ENCODE data around the gene WNT3. TPM values are rescaled to one million over a fixed set of nuclear protein-coding genes. Genes with fewer than 3 reads are reported as not detected.

The WNT3 gene
- total and polyA plus RNA-seq, 4 donors, result 0.74 to 2.9 (median 1.4) TPM

DNA sequence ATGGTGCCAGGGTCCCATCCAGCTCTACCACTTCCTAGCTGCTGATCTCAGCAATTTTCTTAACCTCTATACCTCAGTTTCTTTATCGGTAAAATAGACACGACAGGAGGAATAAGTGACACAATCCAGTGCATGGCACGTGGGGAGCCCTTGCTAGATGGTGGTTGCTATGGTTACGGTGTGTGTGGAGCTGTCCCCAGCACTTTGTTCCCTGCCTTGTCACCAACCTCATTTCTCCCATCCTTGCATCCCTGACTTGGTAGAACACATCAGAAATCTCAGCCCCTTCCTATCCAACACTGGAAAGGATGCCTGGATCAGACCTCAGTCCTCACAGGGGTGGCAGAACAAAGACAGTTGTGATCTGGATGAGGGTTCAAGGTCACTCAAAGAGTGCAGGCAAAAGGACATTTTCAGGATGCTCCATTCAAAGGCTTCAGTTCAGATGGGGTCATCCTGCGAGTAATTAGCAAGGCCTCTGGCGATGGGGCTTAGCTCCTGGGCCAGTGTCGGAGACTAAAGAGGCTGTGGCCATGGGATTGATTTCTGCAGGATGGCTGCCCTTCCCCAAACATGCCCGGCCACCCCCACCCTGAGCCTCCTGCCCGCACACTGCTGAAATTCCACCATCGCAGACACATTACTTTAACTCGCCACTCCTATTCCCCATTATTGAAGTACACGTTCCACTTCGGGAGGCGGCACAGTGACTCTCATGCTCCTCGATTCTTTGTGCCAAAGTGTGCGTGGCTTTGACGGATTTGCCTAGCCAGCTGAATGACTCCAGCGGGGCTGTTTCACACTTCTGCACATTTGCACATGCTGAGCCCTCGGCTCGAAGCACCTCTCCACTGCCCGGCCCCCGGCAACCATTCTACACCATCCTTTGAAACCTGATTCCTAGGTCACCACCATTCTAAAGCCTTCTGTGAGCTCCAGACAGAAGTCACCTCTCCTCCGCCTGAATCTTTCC is 40.3 kb downstream of the WNT3 start:
- H3K4me1 ChIP-seq (ENCODE audit: control insufficient read depth in 5 of 5, insufficient read depth in 5 of 5, low read length in 5 of 5), result no peaks in the 10 kb centered on the region
- WGBS, 2 donors, result 69 to 76% methylated on average over 23 of the region's 23 CpGs
- no peak for DNase-seq

DNA sequence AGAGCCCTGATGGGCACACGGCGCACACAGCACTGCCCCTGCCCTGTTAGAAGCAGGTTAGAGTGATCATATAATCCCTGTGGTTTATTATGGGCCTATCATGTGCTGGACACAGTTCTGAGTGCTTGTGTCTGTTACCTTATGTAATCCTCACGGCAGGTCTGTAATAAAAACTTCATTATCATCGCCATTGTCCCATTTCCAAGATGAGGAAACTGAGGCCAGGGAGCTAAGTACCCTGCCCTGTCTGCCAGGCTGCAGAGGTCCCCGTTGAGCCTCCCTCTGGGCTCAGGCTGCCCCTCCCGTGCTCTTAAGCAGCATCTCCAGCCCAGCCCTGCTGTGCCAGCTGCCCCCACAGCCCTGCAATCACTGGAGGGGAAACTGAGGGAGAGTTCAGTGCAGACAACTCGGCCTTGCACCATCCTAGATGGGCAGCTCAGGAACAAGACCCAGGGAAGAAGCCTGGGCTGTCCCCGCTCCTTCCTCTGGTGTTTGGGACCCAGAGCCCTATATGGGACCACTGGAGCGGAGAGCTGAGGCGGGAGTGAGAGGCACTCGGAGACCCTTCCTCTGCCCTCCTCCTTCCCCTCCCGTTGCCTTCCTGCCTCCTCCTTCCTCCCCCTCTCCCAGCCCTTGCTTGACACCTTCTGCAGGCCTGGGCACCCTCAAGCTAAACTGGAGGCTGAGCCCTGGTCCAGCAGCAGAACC is 42.0 kb downstream of the WNT3 start:
- Histone ChIP-seq H3K27me3 (ENCODE audit: control insufficient read depth in 3 of 3, insufficient read depth in 3 of 3, low read length in 2 of 3) (peaks cover 0 to 6% (median 0%) of the 10 kb centered on the region in 3 donors), H3K27ac (ENCODE audit: low read depth in 1 of 2, low read length in 1 of 2) (no peak overlapping the region), H3K4me1 (ENCODE audit: control insufficient read depth in 5 of 5, insufficient read depth in 5 of 5, low read length in 5 of 5) (peaks cover 0 to 8% (median 0%) of the 10 kb centered on the region in 5 donors), H3K9ac (ENCODE audit: insufficient read depth in 1 of 2, low read length in 2 of 2) (no peak overlapping the region), H3K9me3 (ENCODE audit: control insufficient read depth in 4 of 4, insufficient read depth in 3 of 4, low read length in 3 of 4) (no peaks in the 10 kb centered on the region), H3K4me3 (no peak overlapping the region), H3K36me3 (ENCODE audit: control insufficient read depth in 4 of 4, insufficient read depth in 4 of 4, low read length in 4 of 4) (no peaks in the 10 kb centered on the region)
- DNase-seq (no peak), ATAC-seq (ENCODE audit: insufficient read depth, low FRiP score) (no peak)
- WGBS, 2 donors, result 84 to 88% methylated on average over 11 to 12 of the region's 12 CpGs
- TF ChIP-seq, protein P1, sequence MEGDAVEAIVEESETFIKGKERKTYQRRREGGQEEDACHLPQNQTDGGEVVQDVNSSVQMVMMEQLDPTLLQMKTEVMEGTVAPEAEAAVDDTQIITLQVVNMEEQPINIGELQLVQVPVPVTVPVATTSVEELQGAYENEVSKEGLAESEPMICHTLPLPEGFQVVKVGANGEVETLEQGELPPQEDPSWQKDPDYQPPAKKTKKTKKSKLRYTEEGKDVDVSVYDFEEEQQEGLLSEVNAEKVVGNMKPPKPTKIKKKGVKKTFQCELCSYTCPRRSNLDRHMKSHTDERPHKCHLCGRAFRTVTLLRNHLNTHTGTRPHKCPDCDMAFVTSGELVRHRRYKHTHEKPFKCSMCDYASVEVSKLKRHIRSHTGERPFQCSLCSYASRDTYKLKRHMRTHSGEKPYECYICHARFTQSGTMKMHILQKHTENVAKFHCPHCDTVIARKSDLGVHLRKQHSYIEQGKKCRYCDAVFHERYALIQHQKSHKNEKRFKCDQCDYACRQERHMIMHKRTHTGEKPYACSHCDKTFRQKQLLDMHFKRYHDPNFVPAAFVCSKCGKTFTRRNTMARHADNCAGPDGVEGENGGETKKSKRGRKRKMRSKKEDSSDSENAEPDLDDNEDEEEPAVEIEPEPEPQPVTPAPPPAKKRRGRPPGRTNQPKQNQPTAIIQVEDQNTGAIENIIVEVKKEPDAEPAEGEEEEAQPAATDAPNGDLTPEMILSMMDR (IDR thresholded peaks at IDR 0.05; ENCODE audit: control extremely low read depth, extremely low read depth), result no peak

More for the DNA sequence above, 40.3 kb downstream of the WNT3 start:
- ATAC-seq (ENCODE audit: insufficient read depth, low FRiP score), result no peak
- Histone ChIP-seq H3K9ac (ENCODE audit: insufficient read depth in 1 of 2, low read length in 2 of 2) (no peak overlapping the region), H3K36me3 (ENCODE audit: control insufficient read depth in 4 of 4, insufficient read depth in 4 of 4, low read length in 4 of 4) (no peaks in the 10 kb centered on the region), H3K9me3 (ENCODE audit: control insufficient read depth in 4 of 4, insufficient read depth in 3 of 4, low read length in 3 of 4) (peaks cover 0 to 2% (median 0%) of the 10 kb centered on the region in 4 donors), H3K27me3 (ENCODE audit: control insufficient read depth in 3 of 3, insufficient read depth in 3 of 3, low read length in 2 of 3) (peaks cover 0 to 6% (median 0%) of the 10 kb centered on the region in 3 donors), H3K27ac (ENCODE audit: low read depth in 1 of 2, low read length in 1 of 2) (no peak overlapping the region), H3K4me3 (no peak overlapping the region)
- TF ChIP-seq, protein P1 (IDR thresholded peaks at IDR 0.05; ENCODE audit: control extremely low read depth, extremely low read depth), result no peak

DNA sequence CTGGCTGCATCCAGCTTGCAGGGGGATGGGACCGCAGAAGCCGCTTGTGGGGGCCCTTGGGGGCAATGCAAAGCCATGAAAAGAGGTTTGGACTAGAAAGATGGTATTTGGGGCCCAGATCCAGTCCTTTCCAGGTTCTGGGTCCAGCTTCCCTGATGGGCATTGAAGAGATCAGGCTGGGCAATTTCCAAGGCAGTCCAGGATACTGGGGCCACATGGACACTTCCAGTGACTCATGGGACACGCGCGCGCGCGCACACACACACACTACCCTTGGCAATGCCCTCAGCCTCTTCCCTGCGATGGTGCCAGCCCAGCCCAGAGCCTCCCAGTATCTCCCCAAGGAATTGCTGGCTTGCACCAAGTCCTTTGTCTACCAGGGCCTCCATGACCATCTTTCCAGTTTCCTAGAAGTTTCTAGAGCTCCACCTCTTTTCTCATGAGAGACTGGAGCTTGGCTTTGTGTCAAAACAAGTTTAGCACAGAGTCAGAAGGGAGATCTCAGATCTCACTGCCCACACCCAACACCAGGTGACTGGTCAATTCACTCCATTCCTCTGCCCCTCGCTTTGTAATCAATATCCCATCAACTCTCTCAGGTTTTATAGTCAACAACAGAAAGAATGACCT is 44.3 kb downstream of the WNT3 start:
- ATAC-seq (ENCODE audit: insufficient read depth, low FRiP score), result no peak
- peaks cover 0 to 11% (median 6%) of the 10 kb centered on the region in 5 donors for H3K4me1 ChIP-seq (ENCODE audit: control insufficient read depth in 5 of 5, insufficient read depth in 5 of 5, low read length in 5 of 5)
- H3K9ac ChIP-seq (ENCODE audit: insufficient read depth in 1 of 2, low read length in 2 of 2), result no peak overlapping the region
- WGBS, 2 donors, result 95 to 99% methylated on average over 10 of the region's 10 CpGs
- no peaks in the 10 kb centered on the region for H3K9me3 ChIP-seq (ENCODE audit: control insufficient read depth in 4 of 4, insufficient read depth in 3 of 4, low read length in 3 of 4)
- peaks cover 0 to 10% (median 0%) of the 10 kb centered on the region in 3 donors for H3K27me3 ChIP-seq (ENCODE audit: control insufficient read depth in 3 of 3, insufficient read depth in 3 of 3, low read length in 2 of 3)
- TF ChIP-seq, protein P1 (IDR thresholded peaks at IDR 0.05; ENCODE audit: control extremely low read depth, extremely low read depth), result no peak
- DNase-seq, result no peak
- H3K27ac ChIP-seq (ENCODE audit: low read depth in 1 of 2, low read length in 1 of 2), result no peak overlapping the region
- H3K4me3 ChIP-seq, result no peak overlapping the region
- H3K36me3 ChIP-seq (ENCODE audit: control insufficient read depth in 4 of 4, insufficient read depth in 4 of 4, low read length in 4 of 4), result no peaks in the 10 kb centered on the region
